Memory B cell (primary cell): ENCODE results near the gene PMAIP1.
"Not testable (repeated sequence)": the region's sequence is repeated elsewhere in the genome, so short reads cannot be mapped to it uniquely, and the experiment has no call there.

Experiments used
- ATAC-seq: fragments of 150-1000 bp; cut with Tn5 transposase; 2 replicates; pipeline ENCODE4 v1.10.0; 2021; ENCODE audit warnings: low read depth, mild to moderate bottlenecking, moderate library complexity
- DNase-seq, 2 donors: peaks; one replicate each; pipeline ENCODE4 v3.0.0; 2022; ENCODE audit warnings: low spot score in 2 of 2
- H3K27ac Mint-ChIP-seq: one replicate; pipeline ENCODE4 v1.8.0; 2022; ENCODE audit warnings: mild to moderate bottlenecking, moderate library complexity, mixed read lengths
- H3K27me3 Mint-ChIP-seq: one replicate; pipeline ENCODE4 v1.8.0; 2022; ENCODE audit warnings: mixed read lengths
- H3K36me3 Mint-ChIP-seq: one replicate; pipeline ENCODE4 v1.8.0; 2022; ENCODE audit warnings: mild to moderate bottlenecking, mixed read lengths
- H3K4me1 Mint-ChIP-seq: one replicate; pipeline ENCODE4 v1.8.0; 2022; ENCODE audit warnings: mixed read lengths
- H3K4me3 Mint-ChIP-seq: one replicate; pipeline ENCODE4 v1.8.0; 2022; ENCODE audit warnings: mild to moderate bottlenecking, moderate library complexity, mixed read lengths
- H3K9me3 Mint-ChIP-seq: one replicate; pipeline ENCODE4 v1.8.0; 2022; ENCODE audit warnings: mixed read lengths

Gene PMAIP1

GRCh38 chr18:59873641-59874040 is 26.2 kb upstream of the PMAIP1 start:
- peaks cover 14% of the 10 kb centered on the region for H3K4me1 Mint-ChIP-seq
- ATAC-seq (no peak), DNase-seq (no peak)
- no peaks in the 10 kb centered on the region for H3K9me3 Mint-ChIP-seq
- no peaks in the 10 kb centered on the region for H3K27me3 Mint-ChIP-seq
- no peak overlapping the region for H3K27ac Mint-ChIP-seq
- no peaks in the 10 kb centered on the region for H3K36me3 Mint-ChIP-seq
- no peak overlapping the region for H3K4me3 Mint-ChIP-seq

GRCh38 chr18:59874166-59874565 is 25.6 kb upstream of the PMAIP1 start:
- no peak overlapping the region for H3K27ac Mint-ChIP-seq
- H3K4me1 Mint-ChIP-seq = peaks cover 14% of the 10 kb centered on the region
- H3K4me3 Mint-ChIP-seq = no peak overlapping the region
- H3K36me3 Mint-ChIP-seq = no peaks in the 10 kb centered on the region
- ATAC-seq (no peak), DNase-seq (no peak)
- no peaks in the 10 kb centered on the region for H3K9me3 Mint-ChIP-seq
- H3K27me3 Mint-ChIP-seq = no peaks in the 10 kb centered on the region

GRCh38 chr18:59876310-59876626 is 23.5 kb upstream of the PMAIP1 start:
- Mint-ChIP-seq H3K27ac (peak overlapping the region; percentile 82), H3K27me3 (no peaks in the 10 kb centered on the region), H3K36me3 (no peaks in the 10 kb centered on the region), H3K9me3 (no peaks in the 10 kb centered on the region), H3K4me3 (no peak overlapping the region), H3K4me1 (peaks cover 14% of the 10 kb centered on the region)
- DNase-seq (no peak), ATAC-seq (peak; percentile 65)

- Mint-ChIP-seq H3K27me3 (no peaks in the 10 kb centered on the region), H3K27ac (peak overlapping the region; percentile 31), H3K4me3 (no peak overlapping the region), H3K9me3 (no peaks in the 10 kb centered on the region), H3K4me1 (peaks cover 23% of the 10 kb centered on the region), H3K36me3 (no peaks in the 10 kb centered on the region)
- ATAC-seq (no peak), DNase-seq (no peak)
Observed at GRCh38 chr18:59877361-59877760, 22.4 kb upstream of the PMAIP1 start.

GRCh38 chr18:59878644-59879043 is 21.2 kb upstream of the PMAIP1 start:
- no peaks in the 10 kb centered on the region for H3K9me3 Mint-ChIP-seq
- H3K4me1 Mint-ChIP-seq = peaks cover 28% of the 10 kb centered on the region
- ATAC-seq (no peak), DNase-seq (no peak)
- H3K36me3 Mint-ChIP-seq = no peaks in the 10 kb centered on the region
- no peaks in the 10 kb centered on the region for H3K27me3 Mint-ChIP-seq
- no peak overlapping the region for H3K4me3 Mint-ChIP-seq
- H3K27ac Mint-ChIP-seq = no peak overlapping the region

GRCh38 chr18:59881728-59882656 is 17.8 kb upstream of the PMAIP1 start:
- no peaks in the 10 kb centered on the region for H3K9me3 Mint-ChIP-seq
- H3K27me3 Mint-ChIP-seq = no peaks in the 10 kb centered on the region
- no peak for DNase-seq
- H3K4me1 Mint-ChIP-seq = peaks cover 31% of the 10 kb centered on the region
- H3K36me3 Mint-ChIP-seq = no peaks in the 10 kb centered on the region
- peak; percentile 22 for ATAC-seq
- peak overlapping the region; percentile 43 for H3K27ac Mint-ChIP-seq
- no peak overlapping the region for H3K4me3 Mint-ChIP-seq

GRCh38 chr18:59884351-59884750 is 15.4 kb upstream of the PMAIP1 start:
- ATAC-seq = no peak
- Mint-ChIP-seq H3K9me3 (no peaks in the 10 kb centered on the region), H3K4me1 (peaks cover 30% of the 10 kb centered on the region), H3K4me3 (no peak overlapping the region), H3K27ac (peak overlapping the region; percentile 80), H3K27me3 (no peaks in the 10 kb centered on the region), H3K36me3 (no peaks in the 10 kb centered on the region)
- no peak for DNase-seq

- no peaks in the 10 kb centered on the region for H3K27me3 Mint-ChIP-seq
Observed at GRCh38 chr18:59885579-59886163, 14.1 kb upstream of the PMAIP1 start.

GRCh38 chr18:59886399-59886798 is 13.4 kb upstream of the PMAIP1 start:
- H3K36me3 Mint-ChIP-seq, H3K9me3 Mint-ChIP-seq, DNase-seq, H3K4me3 Mint-ChIP-seq, H3K27ac Mint-ChIP-seq, H3K27me3 Mint-ChIP-seq, ATAC-seq: not testable (repeated sequence)
- H3K4me1 Mint-ChIP-seq = peaks cover 30% of the 10 kb centered on the region

More at GRCh38 chr18:59885579-59886163, 14.1 kb upstream of the PMAIP1 start:
- Mint-ChIP-seq H3K36me3 (no peaks in the 10 kb centered on the region), H3K4me3 (peak overlapping the region; percentile 39), H3K4me1 (peaks cover 30% of the 10 kb centered on the region), H3K27ac (peak overlapping the region; percentile 62), H3K9me3 (no peaks in the 10 kb centered on the region)
- peak; percentile 90 for ATAC-seq
- no peak for DNase-seq

- ATAC-seq = no peak
- no peak for DNase-seq
- no peak overlapping the region for H3K27ac Mint-ChIP-seq
- H3K27me3 Mint-ChIP-seq = no peaks in the 10 kb centered on the region
- H3K9me3 Mint-ChIP-seq = no peaks in the 10 kb centered on the region
- H3K4me1 Mint-ChIP-seq = peaks cover 7% of the 10 kb centered on the region
- no peaks in the 10 kb centered on the region for H3K36me3 Mint-ChIP-seq
- no peak overlapping the region for H3K4me3 Mint-ChIP-seq
Observed at GRCh38 chr18:59892123-59892522, 7.7 kb upstream of the PMAIP1 start.

- DNase-seq (no peak), ATAC-seq (no peak)
- Mint-ChIP-seq H3K27me3 (no peaks in the 10 kb centered on the region), H3K27ac (no peak overlapping the region), H3K4me3 (no peak overlapping the region), H3K4me1 (peaks cover 5% of the 10 kb centered on the region), H3K9me3 (no peaks in the 10 kb centered on the region), H3K36me3 (no peaks in the 10 kb centered on the region)
Observed at GRCh38 chr18:59893971-59894370, 5.8 kb upstream of the PMAIP1 start.

- peaks cover 17% of the 10 kb centered on the region for H3K4me1 Mint-ChIP-seq
- H3K27me3 Mint-ChIP-seq = no peaks in the 10 kb centered on the region
- H3K4me3 Mint-ChIP-seq = no peak overlapping the region
- H3K36me3 Mint-ChIP-seq = peaks cover 1% of the 10 kb centered on the region
- DNase-seq = no peak
- no peak overlapping the region for H3K27ac Mint-ChIP-seq
- H3K9me3 Mint-ChIP-seq = no peaks in the 10 kb centered on the region
- no peak for ATAC-seq
Observed at GRCh38 chr18:59897321-59897954, 2.4 kb upstream of the PMAIP1 start.

- ATAC-seq = no peak
- H3K36me3 Mint-ChIP-seq = peaks cover 8% of the 10 kb centered on the region
- no peak overlapping the region for H3K4me3 Mint-ChIP-seq
- peaks cover 23% of the 10 kb centered on the region for H3K4me1 Mint-ChIP-seq
- no peak for DNase-seq
- H3K9me3 Mint-ChIP-seq = no peaks in the 10 kb centered on the region
- no peak overlapping the region for H3K27ac Mint-ChIP-seq
- no peaks in the 10 kb centered on the region for H3K27me3 Mint-ChIP-seq
Observed at GRCh38 chr18:59898093-59898492, 1.7 kb upstream of the PMAIP1 start.

GRCh38 chr18:59898609-59899297 is 1.0 kb upstream of the PMAIP1 start:
- no peaks in the 10 kb centered on the region for H3K27me3 Mint-ChIP-seq
- DNase-seq (no peak), ATAC-seq (no peak)
- peak overlapping the region; percentile 99 for H3K4me3 Mint-ChIP-seq
- H3K4me1 Mint-ChIP-seq = peaks cover 25% of the 10 kb centered on the region
- peaks cover 10% of the 10 kb centered on the region for H3K36me3 Mint-ChIP-seq
- no peaks in the 10 kb centered on the region for H3K9me3 Mint-ChIP-seq
- peak overlapping the region; percentile 99 for H3K27ac Mint-ChIP-seq
